ENCODE results near the gene UTP18.

DNA sequence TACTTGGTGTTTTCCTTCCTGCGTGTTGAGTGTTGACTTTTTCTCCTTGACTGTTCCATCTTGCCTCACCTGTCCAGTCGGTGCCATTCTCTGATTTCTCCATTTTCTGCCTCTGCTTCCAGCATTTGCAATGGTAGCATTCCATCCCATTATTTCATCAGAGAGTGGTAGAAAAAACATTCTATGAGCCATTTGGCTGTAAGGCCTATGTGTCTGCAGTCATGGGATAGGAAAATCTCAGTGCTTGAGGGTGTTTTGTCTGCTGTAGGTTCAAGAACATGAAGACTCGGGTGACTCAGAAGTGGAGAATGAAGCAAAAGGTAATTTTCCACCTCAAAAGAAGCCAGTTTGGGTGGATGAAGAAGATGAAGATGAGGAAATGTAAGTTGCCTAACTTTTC, 2.7 kb downstream of the UTP18 start:
- TF ChIP-seq, protein P1, sequence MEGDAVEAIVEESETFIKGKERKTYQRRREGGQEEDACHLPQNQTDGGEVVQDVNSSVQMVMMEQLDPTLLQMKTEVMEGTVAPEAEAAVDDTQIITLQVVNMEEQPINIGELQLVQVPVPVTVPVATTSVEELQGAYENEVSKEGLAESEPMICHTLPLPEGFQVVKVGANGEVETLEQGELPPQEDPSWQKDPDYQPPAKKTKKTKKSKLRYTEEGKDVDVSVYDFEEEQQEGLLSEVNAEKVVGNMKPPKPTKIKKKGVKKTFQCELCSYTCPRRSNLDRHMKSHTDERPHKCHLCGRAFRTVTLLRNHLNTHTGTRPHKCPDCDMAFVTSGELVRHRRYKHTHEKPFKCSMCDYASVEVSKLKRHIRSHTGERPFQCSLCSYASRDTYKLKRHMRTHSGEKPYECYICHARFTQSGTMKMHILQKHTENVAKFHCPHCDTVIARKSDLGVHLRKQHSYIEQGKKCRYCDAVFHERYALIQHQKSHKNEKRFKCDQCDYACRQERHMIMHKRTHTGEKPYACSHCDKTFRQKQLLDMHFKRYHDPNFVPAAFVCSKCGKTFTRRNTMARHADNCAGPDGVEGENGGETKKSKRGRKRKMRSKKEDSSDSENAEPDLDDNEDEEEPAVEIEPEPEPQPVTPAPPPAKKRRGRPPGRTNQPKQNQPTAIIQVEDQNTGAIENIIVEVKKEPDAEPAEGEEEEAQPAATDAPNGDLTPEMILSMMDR (IDR thresholded peaks at IDR 0.05; ENCODE audit: low read depth, low read length), result no peak
- TF ChIP-seq EZH2phosphoT487 (IDR thresholded peaks at IDR 0.05; ENCODE audit: low read depth), result no peak
